ENCODE results near the gene DDX19B.

GRCh38 chr16:70302745-70303144 is 3.8 kb downstream of the DDX19B start:
- TF ChIP-seq POLR2AphosphoS5 (IDR thresholded peaks at IDR 0.05), result no peak
- no peak for TF ChIP-seq CTCF (IDR thresholded peaks at IDR 0.05)

All from sigmoid colon (tissue), 4 donors.